ENCODE measurements around the gene PPP2R5A. TPM values are rescaled to one million over a fixed set of nuclear protein-coding genes. Genes with fewer than 3 reads are reported as not detected.

The PPP2R5A gene
- polyA plus RNA-seq, 1 experiment = 31.5 TPM

- Histone ChIP-seq H3K9me3 (ENCODE audit: control insufficient read depth, insufficient read depth, low read length) (no peaks in the 10 kb centered on the region), H3K4me3 (ENCODE audit: low read depth, low read length) (no peak overlapping the region), H3K27me3 (ENCODE audit: control insufficient read depth, insufficient read depth, low read length) (peaks cover 5% of the 10 kb centered on the region), H3K27ac (ENCODE audit: low read depth, low read length) (no peak overlapping the region)
- no peak for TF ChIP-seq CTCF (IDR thresholded peaks at IDR 0.05; ENCODE audit: low read depth, low read length)
- POLR2A ChIA-PET = no interaction called here
- DNase-seq (ENCODE audit: low read depth, low spot score) = no peak
- CTCF ChIA-PET = interaction anchor here (1.7 to 2.4 kb wide), 3 partner anchors 10 to 185 kb away, joined by 3 to 9 read pairs (median 4); no protein-coding TSS in a partner anchor
Observed at GRCh38 chr1:212256369-212256768, 28.8 kb upstream of the PPP2R5A start.

- ChIA-PET POLR2A (no interaction called here), CTCF (interaction anchor here (1.8 kb wide), 1 partner anchor 10 kb away, joined by 4 read pairs; no protein-coding TSS in a partner anchor)
Observed at GRCh38 chr1:212257157-212257556, 28.1 kb upstream of the PPP2R5A start.

GRCh38 chr1:212259693-212260480, 25.3 kb upstream of the PPP2R5A start:
- TF ChIP-seq CTCF (IDR thresholded peaks at IDR 0.05; ENCODE audit: low read depth, low read length) = no peak
- ChIA-PET POLR2A (no interaction called here), CTCF (interaction anchor here (1.2 kb wide), 1 partner anchor 9 kb away, joined by 4 read pairs; no protein-coding TSS in a partner anchor)
- Histone ChIP-seq H3K9me3 (ENCODE audit: control insufficient read depth, insufficient read depth, low read length) (no peaks in the 10 kb centered on the region), H3K27ac (ENCODE audit: low read depth, low read length) (no peak overlapping the region), H3K27me3 (ENCODE audit: control insufficient read depth, insufficient read depth, low read length) (peaks cover 5% of the 10 kb centered on the region), H3K4me3 (ENCODE audit: low read depth, low read length) (no peak overlapping the region)
- DNase-seq (ENCODE audit: low read depth, low spot score) = no peak

More at GRCh38 chr1:212257157-212257556, 28.1 kb upstream of the PPP2R5A start:
- no peaks in the 10 kb centered on the region for H3K9me3 ChIP-seq (ENCODE audit: control insufficient read depth, insufficient read depth, low read length)
- DNase-seq (ENCODE audit: low read depth, low spot score) = no peak
- no peak overlapping the region for H3K27ac ChIP-seq (ENCODE audit: low read depth, low read length)
- peaks cover 5% of the 10 kb centered on the region for H3K27me3 ChIP-seq (ENCODE audit: control insufficient read depth, insufficient read depth, low read length)
- no peak for TF ChIP-seq CTCF (IDR thresholded peaks at IDR 0.05; ENCODE audit: low read depth, low read length)
- no peak overlapping the region for H3K4me3 ChIP-seq (ENCODE audit: low read depth, low read length)

- Histone ChIP-seq H3K4me3 (ENCODE audit: low read depth, low read length) (no peak overlapping the region), H3K27me3 (ENCODE audit: control insufficient read depth, insufficient read depth, low read length) (peaks cover 5% of the 10 kb centered on the region), H3K9me3 (ENCODE audit: control insufficient read depth, insufficient read depth, low read length) (no peaks in the 10 kb centered on the region), H3K27ac (ENCODE audit: low read depth, low read length) (no peak overlapping the region)
- DNase-seq (ENCODE audit: low read depth, low spot score) = no peak
- POLR2A ChIA-PET = no interaction called here
- CTCF ChIA-PET = interaction anchor here (0.5 to 1.2 kb wide), 4 partner anchors 9 to 225 kb away, joined by 3 to 6 read pairs (median 4); partner anchors contain the start of gene DTL
- TF ChIP-seq CTCF (IDR thresholded peaks at IDR 0.05; ENCODE audit: low read depth, low read length) = no peak
Observed at GRCh38 chr1:212260557-212261355, 24.5 kb upstream of the PPP2R5A start.

All from AG04450 (cell line).